Right ventricle myocardium inferior (tissue), 1 donor: ENCODE measurements around the gene TNFRSF4. TPM values are rescaled to one million over a fixed set of nuclear protein-coding genes. Genes with fewer than 3 reads are reported as not detected.

Experiments
- ATAC-seq: fragments of 200-7000 bp; cut with Tn5 transposase; one replicate; pipeline ENCODE4 v1.9.1; 2020; ENCODE audit warnings: mild to moderate bottlenecking, moderate library complexity
- DNase-seq: peaks from one replicate; pipeline ENCODE4 v3.0.0; 2021; ENCODE audit errors: missing footprints
- intact Hi-C: fragments of 100-400 bp; cut with DNase I; formaldehyde crosslinking; loops from one replicate; pipeline ENCODE4 v1.11.0; 2022
- microRNA-seq: library from miRNA; unstranded; fragments of <30 nt; microRNA quantifications from one replicate; pipeline ENCODE4 v1.2.0, GENCODE V29; 2020
- total RNA-seq: library from RNA; stranded (reverse); fragmentation: NEBNext Ultra II Directional; extraction: Animal tissue kit (Norgen Biotek cat#: 25700); gene quantifications from one replicate; pipeline ENCODE4 v1.2.1, GENCODE V29; 2021
- donor health status: DM: no; HTN: yes; CAD: no; lungs with severe emphysema.

The TNFRSF4 gene
- total RNA-seq, 1 donor from 2014 or later: 1.4 TPM

- intact Hi-C loops: no loop called here
- peak; percentile 33 for DNase-seq
- ATAC-seq: no peak
These were observed 46.5 kb downstream of the TNFRSF4 start for GRCh38 chr1:1167398-1167821.

DNA sequence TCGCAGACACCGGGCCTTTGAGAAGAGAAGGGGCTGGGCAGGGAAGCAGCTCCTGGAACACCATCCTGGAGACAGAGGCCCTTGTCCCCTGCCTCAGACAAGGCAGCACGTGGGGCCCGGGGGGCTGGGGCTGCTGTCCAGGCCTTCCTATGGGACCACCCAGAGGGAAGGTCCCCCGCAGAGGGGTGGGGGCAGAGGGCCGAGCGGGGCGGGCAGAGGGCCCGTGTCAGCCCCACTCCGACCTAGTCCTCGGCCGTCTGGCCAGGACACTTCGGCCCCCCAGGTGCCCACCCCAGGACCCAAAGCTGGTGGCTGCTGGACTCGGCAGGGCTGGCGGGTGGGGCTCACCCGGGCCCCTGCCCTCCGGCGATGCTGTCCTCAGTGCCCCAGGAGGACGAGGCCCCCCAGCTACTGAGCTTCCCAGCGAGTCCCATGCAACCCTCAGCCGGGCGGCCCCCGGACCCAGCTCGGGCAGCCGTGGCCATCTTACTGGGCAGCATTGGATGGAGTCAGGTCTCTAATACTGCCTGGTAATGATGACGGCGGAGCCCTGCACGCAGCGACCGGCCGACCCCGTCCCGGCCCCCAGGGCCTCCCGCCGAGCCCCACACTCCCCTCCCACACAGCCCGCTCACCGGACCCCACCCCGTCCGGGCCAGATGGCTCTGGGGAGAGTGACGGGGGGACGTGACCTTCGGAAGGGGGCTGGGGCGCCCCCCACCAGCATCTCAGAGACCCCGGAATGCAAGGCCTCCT, 47.1 kb downstream of the TNFRSF4 start:
- ATAC-seq (no peak), DNase-seq (peak; percentile 67)
- intact Hi-C loops: no loop called here

DNA sequence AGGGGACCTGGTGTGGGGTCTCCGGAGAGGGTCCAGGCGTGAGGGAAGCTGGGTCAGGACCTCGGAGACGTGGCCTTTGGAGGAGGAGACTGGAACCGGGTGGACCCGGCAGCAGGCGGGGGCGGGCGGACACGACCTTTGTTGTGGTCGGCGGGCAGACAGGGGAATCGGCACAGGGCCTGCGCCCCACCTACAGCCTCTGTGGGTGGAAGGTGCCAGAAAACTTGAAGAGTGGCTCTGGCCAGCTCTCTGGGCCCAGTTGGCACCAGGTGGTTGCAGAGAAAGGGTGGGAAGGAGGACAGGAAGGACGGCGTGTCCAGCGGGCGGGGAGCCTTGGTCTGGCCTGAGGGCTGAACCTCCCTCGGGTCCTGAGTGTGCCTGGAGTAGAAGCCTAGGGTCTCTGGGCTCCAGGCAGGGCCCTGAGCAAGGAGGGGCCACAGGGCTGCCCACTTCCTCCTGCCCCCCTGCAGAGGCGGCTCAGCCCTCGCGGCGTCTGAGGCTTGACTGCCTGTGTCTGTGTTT, 48.0 kb downstream of the TNFRSF4 start:
- DNase-seq: peak; percentile 70
- ATAC-seq: no peak
- intact Hi-C loops: no loop called here

GRCh38 chr1:1165485-1165884, 48.5 kb downstream of the TNFRSF4 start:
- intact Hi-C loops: no loop called here
- DNase-seq (no peak), ATAC-seq (no peak)

GRCh38 chr1:1164701-1165451, 49.1 kb downstream of the TNFRSF4 start:
- intact Hi-C loops: no loop called here
- DNase-seq: peak; percentile 55

GRCh38 chr1:1164361-1164700, 49.6 kb downstream of the TNFRSF4 start:
- DNase-seq (no peak), ATAC-seq (no peak)
- intact Hi-C loops: no loop called here

More at GRCh38 chr1:1164701-1165451, 49.1 kb downstream of the TNFRSF4 start:
- no peak for ATAC-seq

GRCh38 chr1:1163538-1164070, 50.3 kb downstream of the TNFRSF4 start:
- intact Hi-C loops: no loop called here
- DNase-seq (no peak), ATAC-seq (no peak)

DNA sequence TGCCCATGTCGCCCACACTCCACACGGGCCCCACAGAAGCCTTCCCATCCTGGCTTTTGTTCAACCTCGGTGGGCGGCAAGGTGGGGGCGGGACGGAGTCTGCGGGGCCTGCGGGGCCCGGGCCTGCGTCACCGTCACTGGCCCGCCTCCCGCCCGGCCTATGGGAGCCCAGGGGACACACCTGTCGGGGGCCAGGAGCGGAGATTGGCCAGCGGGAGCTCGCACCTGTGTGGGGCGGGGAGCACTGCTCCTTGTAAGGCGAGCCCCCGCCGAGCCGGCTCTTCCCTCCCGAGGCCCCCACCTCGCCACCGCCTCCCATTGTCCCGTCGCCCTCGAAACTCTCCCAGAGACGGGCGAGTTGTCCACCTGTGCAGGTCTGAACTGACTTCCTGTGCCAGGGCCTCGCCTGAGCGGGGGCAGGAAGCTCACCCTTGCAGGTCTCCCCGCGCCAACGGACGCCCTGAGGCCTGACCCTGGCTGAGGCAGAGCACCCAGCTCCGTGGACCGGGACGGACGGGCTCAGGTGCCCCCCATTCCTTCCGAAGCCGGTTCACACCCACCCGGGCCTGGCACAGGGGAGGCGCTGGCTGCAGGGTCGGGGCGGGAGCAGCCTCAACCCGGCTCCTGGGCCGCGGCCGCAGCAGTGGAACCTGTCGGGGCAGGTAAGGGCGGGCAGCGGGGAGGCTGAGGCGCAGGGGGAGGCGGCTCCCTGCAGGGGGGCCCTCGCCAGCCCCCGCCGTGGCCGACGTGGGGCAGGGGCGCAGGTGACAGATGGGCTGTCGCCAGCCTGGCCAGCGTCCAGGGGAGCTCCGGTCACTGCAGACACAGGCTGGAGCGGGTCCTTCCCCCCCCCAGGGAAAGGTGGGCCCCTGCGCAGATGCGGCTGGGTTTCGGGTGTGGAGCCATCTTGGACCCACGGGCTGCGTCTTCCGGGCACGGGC, 51.1 kb downstream of the TNFRSF4 start:
- no peak for ATAC-seq
- intact Hi-C loops: no loop called here

DNA sequence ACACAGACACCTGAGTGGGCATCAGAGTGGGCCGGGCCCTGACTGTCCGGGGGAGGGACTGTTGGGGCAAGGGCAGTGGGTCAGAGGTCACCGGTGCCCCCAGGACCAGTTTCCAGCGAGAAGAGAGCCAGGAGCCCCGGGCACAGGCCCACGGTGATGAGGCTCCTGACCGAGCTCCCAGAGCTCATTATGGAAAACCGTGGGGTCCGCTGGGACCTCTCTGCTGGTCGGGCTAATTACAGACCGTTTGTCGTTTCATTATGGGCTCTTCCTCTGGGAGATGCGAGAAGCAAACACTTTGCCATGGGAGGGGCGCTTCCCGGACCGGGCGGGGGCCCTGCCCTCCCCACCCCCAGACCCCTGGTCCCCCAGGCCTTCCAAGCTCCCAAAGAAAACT, 52.3 kb downstream of the TNFRSF4 start:
- DNase-seq: no peak
- intact Hi-C loops: no loop called here
- ATAC-seq: no peak

More for the DNA sequence above, 51.1 kb downstream of the TNFRSF4 start:
- DNase-seq: no peak

Small RNA genes lying within 50 kb of the gene (microRNA-seq; reads per million reads assigned to microRNA genes)
- gene MIR200A: 3.6 reads per million, percentile 4 among the genes with 10 or more reads in this experiment
- gene MIR200B: 19.5 reads per million, percentile 31 among the genes with 10 or more reads in this experiment
- gene MIR429: 5.1 reads per million, percentile 12 among the genes with 10 or more reads in this experiment

Other genes with a start within 250 kb of the TNFRSF4 start
- not detected for gene PLEKHN1, start 247.7 kb downstream of the TNFRSF4 start, total RNA-seq
- gene PERM1, start 232.1 kb downstream of the TNFRSF4 start, total RNA-seq: 174 TPM
- 36.7 TPM for gene HES4, start 214.1 kb downstream of the TNFRSF4 start, total RNA-seq
- gene ISG15, start 200.7 kb downstream of the TNFRSF4 start, total RNA-seq: 19.2 TPM
- 14.1 TPM for gene AGRN, start 194.0 kb downstream of the TNFRSF4 start, total RNA-seq
- gene RNF223, start 139.8 kb downstream of the TNFRSF4 start, total RNA-seq: not detected
- 2.9 TPM for gene C1orf159, start 98.1 kb downstream of the TNFRSF4 start, total RNA-seq
- gene TTLL10, start 40.3 kb downstream of the TNFRSF4 start, total RNA-seq: 0.24 TPM
- gene TNFRSF18, start 7.6 kb downstream of the TNFRSF4 start, total RNA-seq: not detected
- 125 TPM for gene SDF4, start 17.8 kb upstream of the TNFRSF4 start, total RNA-seq
- gene B3GALT6, start 18.1 kb upstream of the TNFRSF4 start, total RNA-seq: 8.3 TPM
- gene C1QTNF12, start 32.6 kb upstream of the TNFRSF4 start, total RNA-seq: 0.57 TPM
- gene UBE2J2, start 59.7 kb upstream of the TNFRSF4 start, total RNA-seq: 40.0 TPM
- 3.0 TPM for gene SCNN1D, start 66.3 kb upstream of the TNFRSF4 start, total RNA-seq
- 57.3 TPM for gene ACAP3, start 93.8 kb upstream of the TNFRSF4 start, total RNA-seq
- gene PUSL1, start 94.4 kb upstream of the TNFRSF4 start, total RNA-seq: 10.3 TPM
- 75.7 TPM for gene INTS11, start 110.5 kb upstream of the TNFRSF4 start, total RNA-seq
- 119 TPM for gene CPTP, start 110.6 kb upstream of the TNFRSF4 start, total RNA-seq
- gene TAS1R3, start 117.1 kb upstream of the TNFRSF4 start, total RNA-seq: 0.51 TPM
- 119 TPM for gene DVL1, start 135.3 kb upstream of the TNFRSF4 start, total RNA-seq
- gene MXRA8, start 144.4 kb upstream of the TNFRSF4 start, total RNA-seq: 21.8 TPM
- gene AURKAIP1, start 161.1 kb upstream of the TNFRSF4 start, total RNA-seq: 265 TPM
- 49.4 TPM for gene CCNL2, start 185.2 kb upstream of the TNFRSF4 start, total RNA-seq
- 140 TPM for gene MRPL20, start 193.1 kb upstream of the TNFRSF4 start, total RNA-seq
- gene ANKRD65, start 207.1 kb upstream of the TNFRSF4 start, total RNA-seq: 3.0 TPM
- gene VWA1, start 221.5 kb upstream of the TNFRSF4 start, total RNA-seq: 20.5 TPM
- gene ATAD3C, start 235.5 kb upstream of the TNFRSF4 start, total RNA-seq: 1.8 TPM